HepG2 (cell line): ENCODE measurements around the gene GPAM.

ENCODE experiments used
- CHD2 ChIP-seq: IDR thresholded peaks from 2 replicates; pipeline ENCODE4 v1.6.1; 2011; ENCODE audit warnings: low read depth, low read length, improper control_type of control experiment
- E2F1 ChIP-seq: sonication (generic); formaldehyde crosslinking; IDR thresholded peaks from 2 replicates; pipeline ENCODE4 v1.5.0; 2020; ENCODE audit warnings: missing genetic modification reagents
- PAX8 ChIP-seq: sonication (generic); formaldehyde crosslinking; IDR thresholded peaks from 2 replicates; pipeline ENCODE4 v1.8.0; 2022; ENCODE audit warnings: mild to moderate bottlenecking, missing genetic modification reagents, borderline replicate concordance
- REXO4 ChIP-seq: sonication (generic); formaldehyde crosslinking; IDR thresholded peaks from 2 replicates; pipeline ENCODE4 v1.8.0; 2022; ENCODE audit warnings: missing genetic modification reagents, mild to moderate bottlenecking, borderline replicate concordance
- STAT6 ChIP-seq: sonication (generic); formaldehyde crosslinking; IDR thresholded peaks from 2 replicates; pipeline ENCODE4 v1.4.0; 2020; ENCODE audit warnings: missing genetic modification reagents, mild to moderate bottlenecking, borderline replicate concordance
- TCF7L2 ChIP-seq: IDR thresholded peaks from 2 replicates; pipeline ENCODE4 v1.6.1; 2011; ENCODE audit warnings: mild to moderate bottlenecking, low read depth, low read length, moderate library complexity
- ZNF354B ChIP-seq: sonication (generic); formaldehyde crosslinking; IDR thresholded peaks from 2 replicates; pipeline ENCODE4 v1.8.0; 2022; ENCODE audit warnings: mild to moderate bottlenecking, missing genetic modification reagents
- ZNF382 ChIP-seq: sonication (generic); formaldehyde crosslinking; IDR thresholded peaks from 2 replicates; pipeline ENCODE4 v1.5.0; 2020; ENCODE audit warnings: missing genetic modification reagents, mild to moderate bottlenecking, borderline replicate concordance
- ZNF841 ChIP-seq: sonication (generic); formaldehyde crosslinking; IDR thresholded peaks from 2 replicates; pipeline ENCODE4 v1.8.1; 2023; ENCODE audit warnings: missing genetic modification reagents, borderline replicate concordance
- TF ChIP-seq, protein P1 (sequence below): sonication (generic); formaldehyde crosslinking; IDR thresholded peaks from 2 replicates; pipeline ENCODE4 v1.5.0; 2020; ENCODE audit warnings: missing genetic modification reagents
- TF ChIP-seq, protein P2 (sequence below): sonication (generic); formaldehyde crosslinking; IDR thresholded peaks from 2 replicates; pipeline ENCODE4 v1.8.1; 2022; ENCODE audit warnings: mild to moderate bottlenecking, missing genetic modification reagents
- TF ChIP-seq, protein P3 (sequence below): sonication (generic); formaldehyde crosslinking; IDR thresholded peaks from 2 replicates; pipeline ENCODE4 v1.4.0; 2020; ENCODE audit warnings: missing genetic modification reagents
- TF ChIP-seq, protein P4 (sequence below): sonication (generic); formaldehyde crosslinking; IDR thresholded peaks from 2 replicates; pipeline ENCODE4 v1.5.0; 2020; ENCODE audit warnings: mild to moderate bottlenecking, missing genetic modification reagents, moderate library complexity
- TF ChIP-seq, protein P5 (sequence below): sonication (generic); formaldehyde crosslinking; IDR thresholded peaks from 2 replicates; pipeline ENCODE4 v1.5.1; 2020; ENCODE audit warnings: mild to moderate bottlenecking, missing genetic modification reagents, borderline replicate concordance

GRCh38 chr10:112224933-112225529, 41.5 kb upstream of the GPAM start:
- no peak for TF ChIP-seq ZNF841 (CRISPR knock-in tag)
- TF ChIP-seq, protein P1, sequence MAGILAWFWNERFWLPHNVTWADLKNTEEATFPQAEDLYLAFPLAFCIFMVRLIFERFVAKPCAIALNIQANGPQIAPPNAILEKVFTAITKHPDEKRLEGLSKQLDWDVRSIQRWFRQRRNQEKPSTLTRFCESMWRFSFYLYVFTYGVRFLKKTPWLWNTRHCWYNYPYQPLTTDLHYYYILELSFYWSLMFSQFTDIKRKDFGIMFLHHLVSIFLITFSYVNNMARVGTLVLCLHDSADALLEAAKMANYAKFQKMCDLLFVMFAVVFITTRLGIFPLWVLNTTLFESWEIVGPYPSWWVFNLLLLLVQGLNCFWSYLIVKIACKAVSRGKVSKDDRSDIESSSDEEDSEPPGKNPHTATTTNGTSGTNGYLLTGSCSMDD (CRISPR knock-in tag) = no peak
- TF ChIP-seq, protein P2, sequence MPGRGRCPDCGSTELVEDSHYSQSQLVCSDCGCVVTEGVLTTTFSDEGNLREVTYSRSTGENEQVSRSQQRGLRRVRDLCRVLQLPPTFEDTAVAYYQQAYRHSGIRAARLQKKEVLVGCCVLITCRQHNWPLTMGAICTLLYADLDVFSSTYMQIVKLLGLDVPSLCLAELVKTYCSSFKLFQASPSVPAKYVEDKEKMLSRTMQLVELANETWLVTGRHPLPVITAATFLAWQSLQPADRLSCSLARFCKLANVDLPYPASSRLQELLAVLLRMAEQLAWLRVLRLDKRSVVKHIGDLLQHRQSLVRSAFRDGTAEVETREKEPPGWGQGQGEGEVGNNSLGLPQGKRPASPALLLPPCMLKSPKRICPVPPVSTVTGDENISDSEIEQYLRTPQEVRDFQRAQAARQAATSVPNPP (CRISPR knock-in tag) = no peak
- TF ChIP-seq STAT6 (CRISPR knock-in tag) = no peak
- TF ChIP-seq, protein P3, sequence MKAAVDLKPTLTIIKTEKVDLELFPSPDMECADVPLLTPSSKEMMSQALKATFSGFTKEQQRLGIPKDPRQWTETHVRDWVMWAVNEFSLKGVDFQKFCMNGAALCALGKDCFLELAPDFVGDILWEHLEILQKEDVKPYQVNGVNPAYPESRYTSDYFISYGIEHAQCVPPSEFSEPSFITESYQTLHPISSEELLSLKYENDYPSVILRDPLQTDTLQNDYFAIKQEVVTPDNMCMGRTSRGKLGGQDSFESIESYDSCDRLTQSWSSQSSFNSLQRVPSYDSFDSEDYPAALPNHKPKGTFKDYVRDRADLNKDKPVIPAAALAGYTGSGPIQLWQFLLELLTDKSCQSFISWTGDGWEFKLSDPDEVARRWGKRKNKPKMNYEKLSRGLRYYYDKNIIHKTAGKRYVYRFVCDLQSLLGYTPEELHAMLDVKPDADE (CRISPR knock-in tag) = no peak
- no peak for TF ChIP-seq CHD2
- no peak for TF ChIP-seq TCF7L2
- TF ChIP-seq ZNF382 (CRISPR knock-in tag) = no peak
- TF ChIP-seq, protein P4, sequence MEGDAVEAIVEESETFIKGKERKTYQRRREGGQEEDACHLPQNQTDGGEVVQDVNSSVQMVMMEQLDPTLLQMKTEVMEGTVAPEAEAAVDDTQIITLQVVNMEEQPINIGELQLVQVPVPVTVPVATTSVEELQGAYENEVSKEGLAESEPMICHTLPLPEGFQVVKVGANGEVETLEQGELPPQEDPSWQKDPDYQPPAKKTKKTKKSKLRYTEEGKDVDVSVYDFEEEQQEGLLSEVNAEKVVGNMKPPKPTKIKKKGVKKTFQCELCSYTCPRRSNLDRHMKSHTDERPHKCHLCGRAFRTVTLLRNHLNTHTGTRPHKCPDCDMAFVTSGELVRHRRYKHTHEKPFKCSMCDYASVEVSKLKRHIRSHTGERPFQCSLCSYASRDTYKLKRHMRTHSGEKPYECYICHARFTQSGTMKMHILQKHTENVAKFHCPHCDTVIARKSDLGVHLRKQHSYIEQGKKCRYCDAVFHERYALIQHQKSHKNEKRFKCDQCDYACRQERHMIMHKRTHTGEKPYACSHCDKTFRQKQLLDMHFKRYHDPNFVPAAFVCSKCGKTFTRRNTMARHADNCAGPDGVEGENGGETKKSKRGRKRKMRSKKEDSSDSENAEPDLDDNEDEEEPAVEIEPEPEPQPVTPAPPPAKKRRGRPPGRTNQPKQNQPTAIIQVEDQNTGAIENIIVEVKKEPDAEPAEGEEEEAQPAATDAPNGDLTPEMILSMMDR (CRISPR knock-in tag) = no peak
- no peak for TF ChIP-seq E2F1 (CRISPR knock-in tag)
- TF ChIP-seq REXO4 (CRISPR knock-in tag) = no peak
- TF ChIP-seq ZNF354B (CRISPR knock-in tag) = no peak
- TF ChIP-seq, protein P5, sequence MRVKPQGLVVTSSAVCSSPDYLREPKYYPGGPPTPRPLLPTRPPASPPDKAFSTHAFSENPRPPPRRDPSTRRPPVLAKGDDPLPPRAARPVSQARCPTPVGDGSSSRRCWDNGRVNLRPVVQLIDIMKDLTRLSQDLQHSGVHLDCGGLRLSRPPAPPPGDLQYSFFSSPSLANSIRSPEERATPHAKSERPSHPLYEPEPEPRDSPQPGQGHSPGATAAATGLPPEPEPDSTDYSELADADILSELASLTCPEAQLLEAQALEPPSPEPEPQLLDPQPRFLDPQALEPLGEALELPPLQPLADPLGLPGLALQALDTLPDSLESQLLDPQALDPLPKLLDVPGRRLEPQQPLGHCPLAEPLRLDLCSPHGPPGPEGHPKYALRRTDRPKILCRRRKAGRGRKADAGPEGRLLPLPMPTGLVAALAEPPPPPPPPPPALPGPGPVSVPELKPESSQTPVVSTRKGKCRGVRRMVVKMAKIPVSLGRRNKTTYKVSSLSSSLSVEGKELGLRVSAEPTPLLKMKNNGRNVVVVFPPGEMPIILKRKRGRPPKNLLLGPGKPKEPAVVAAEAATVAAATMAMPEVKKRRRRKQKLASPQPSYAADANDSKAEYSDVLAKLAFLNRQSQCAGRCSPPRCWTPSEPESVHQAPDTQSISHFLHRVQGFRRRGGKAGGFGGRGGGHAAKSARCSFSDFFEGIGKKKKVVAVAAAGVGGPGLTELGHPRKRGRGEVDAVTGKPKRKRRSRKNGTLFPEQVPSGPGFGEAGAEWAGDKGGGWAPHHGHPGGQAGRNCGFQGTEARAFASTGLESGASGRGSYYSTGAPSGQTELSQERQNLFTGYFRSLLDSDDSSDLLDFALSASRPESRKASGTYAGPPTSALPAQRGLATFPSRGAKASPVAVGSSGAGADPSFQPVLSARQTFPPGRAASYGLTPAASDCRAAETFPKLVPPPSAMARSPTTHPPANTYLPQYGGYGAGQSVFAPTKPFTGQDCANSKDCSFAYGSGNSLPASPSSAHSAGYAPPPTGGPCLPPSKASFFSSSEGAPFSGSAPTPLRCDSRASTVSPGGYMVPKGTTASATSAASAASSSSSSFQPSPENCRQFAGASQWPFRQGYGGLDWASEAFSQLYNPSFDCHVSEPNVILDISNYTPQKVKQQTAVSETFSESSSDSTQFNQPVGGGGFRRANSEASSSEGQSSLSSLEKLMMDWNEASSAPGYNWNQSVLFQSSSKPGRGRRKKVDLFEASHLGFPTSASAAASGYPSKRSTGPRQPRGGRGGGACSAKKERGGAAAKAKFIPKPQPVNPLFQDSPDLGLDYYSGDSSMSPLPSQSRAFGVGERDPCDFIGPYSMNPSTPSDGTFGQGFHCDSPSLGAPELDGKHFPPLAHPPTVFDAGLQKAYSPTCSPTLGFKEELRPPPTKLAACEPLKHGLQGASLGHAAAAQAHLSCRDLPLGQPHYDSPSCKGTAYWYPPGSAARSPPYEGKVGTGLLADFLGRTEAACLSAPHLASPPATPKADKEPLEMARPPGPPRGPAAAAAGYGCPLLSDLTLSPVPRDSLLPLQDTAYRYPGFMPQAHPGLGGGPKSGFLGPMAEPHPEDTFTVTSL (CRISPR knock-in tag) = no peak
- no peak for TF ChIP-seq PAX8 (CRISPR knock-in tag)
